CD4-positive, alpha-beta memory T cell (primary cell): ENCODE data around the gene S1PR3. TPM values are rescaled to one million over a fixed set of nuclear protein-coding genes. Genes with fewer than 3 reads are reported as not detected.

Experiments
- CTCF ChIA-PET: fragments of 350-600 bp; sonication (Branson Sonifier 250); formaldehyde crosslinking; loops from one replicate; lab custom pipeline; 2021; ENCODE audit warnings: inconsistent platforms; ENCODE audit not compliant: partially characterized antibody; lab: Charles Lee
- POLR2A ChIA-PET: fragments of 350-600 bp; sonication (Branson Sonifier 250); formaldehyde crosslinking; loops from one replicate; lab custom pipeline; 2021; ENCODE audit not compliant: partially characterized antibody; lab: Charles Lee
- DNase-seq, 5 donors: peaks; one replicate each; pipeline versions ENCODE4 v3.0.0 to v3.0.0-alpha.2; 2020 to 2022; ENCODE audit warnings: mixed read lengths in 1 of 5
- H3K27ac ChIP-seq: one replicate; pipeline ENCODE4 v1.7.0; 2013; ENCODE audit warnings: low read depth, low read length
- H3K27me3 ChIP-seq: 2 replicates; pipeline ENCODE4 v1.7.0; 2013; ENCODE audit warnings: mild to moderate bottlenecking, low read length, moderate library complexity; ENCODE audit not compliant: insufficient read depth
- H3K36me3 ChIP-seq: 2 replicates; pipeline ENCODE4 v1.7.0; 2013; ENCODE audit warnings: mild to moderate bottlenecking, low read length, moderate library complexity; ENCODE audit not compliant: insufficient read depth
- H3K4me1 ChIP-seq: 2 replicates; pipeline ENCODE4 v1.7.0; 2013; ENCODE audit warnings: mild to moderate bottlenecking, low read length, moderate library complexity; ENCODE audit not compliant: insufficient read depth
- H3K4me3 ChIP-seq, 2 donors: one replicate each; pipeline ENCODE4 v1.7.0; 2013; ENCODE audit warnings: low read length in 2 of 2, mild to moderate bottlenecking in 1 of 2
- H3K9me3 ChIP-seq, 2 donors: one replicate each; pipeline ENCODE4 v1.7.0; 2013; ENCODE audit warnings: low read length in 2 of 2, control low read depth in 1 of 2; ENCODE audit not compliant: control insufficient read depth in 1 of 2
- H3K27ac Mint-ChIP-seq, 7 donors: one replicate each; pipeline ENCODE4 v1.8.0; 2020 to 2021; ENCODE audit warnings: mixed read lengths in 7 of 7, mild to moderate bottlenecking in 6 of 7, inconsistent platforms in 3 of 7, moderate library complexity in 3 of 7
- H3K27me3 Mint-ChIP-seq, 2 donors: one replicate each; pipeline ENCODE4 v1.8.0; 2020 to 2021; ENCODE audit warnings: mixed read lengths in 2 of 2
- H3K36me3 Mint-ChIP-seq, 2 donors: one replicate each; pipeline ENCODE4 v1.8.0; 2020 to 2021; ENCODE audit warnings: mixed read lengths in 2 of 2, inconsistent platforms in 1 of 2, mild to moderate bottlenecking in 1 of 2
- H3K4me1 Mint-ChIP-seq, 4 donors: one replicate each; pipeline ENCODE4 v1.8.0; 2020 to 2021; ENCODE audit warnings: mixed read lengths in 4 of 4, mild to moderate bottlenecking in 1 of 4
- H3K4me3 Mint-ChIP-seq, 8 donors: one replicate each; pipeline ENCODE4 v1.8.0; 2020 to 2021; ENCODE audit warnings: mixed read lengths in 8 of 8, mild to moderate bottlenecking in 7 of 8, moderate library complexity in 6 of 8, inconsistent platforms in 3 of 8
- H3K9me3 Mint-ChIP-seq, 8 donors: one replicate each; pipeline ENCODE4 v1.8.0; 2020 to 2021; ENCODE audit warnings: mixed read lengths in 8 of 8, mild to moderate bottlenecking in 5 of 8, inconsistent platforms in 3 of 8, moderate library complexity in 1 of 8
- intact Hi-C: fragments of 100-400 bp; cut with micrococcal nuclease; formaldehyde crosslinking; loops from one replicate; pipeline ENCODE4 v1.15.1; 2023
- polyA plus RNA-seq, 2 donors: library from polyadenylated mRNA; unstranded; fragments of 300-500 nt; fragmentation: Illumina TruSeq; gene quantifications; one replicate each; pipeline ENCODE4 v1.2.3, GENCODE V29; 2021
- total RNA-seq, 2 experiments: library from RNA; stranded (reverse); gene quantifications; one replicate each; pipeline ENCODE4 v1.2.3, GENCODE V29; 2021

S1PR3 gene
- total and polyA plus RNA-seq, 4 experiments from 2014 or later: not detected

GRCh38 chr9:88971131-88971960 is 19.9 kb upstream of the S1PR3 start:
- H3K9me3 Mint-ChIP-seq: no peaks in the 10 kb centered on the region
- H3K9me3 ChIP-seq: no peaks in the 10 kb centered on the region
- intact Hi-C loops: no loop called here
- no peak for DNase-seq
- no peaks in the 10 kb centered on the region for H3K4me1 ChIP-seq
- H3K4me3 ChIP-seq: no peak overlapping the region
- H3K27ac ChIP-seq: no peak overlapping the region
- H3K36me3 ChIP-seq: no peaks in the 10 kb centered on the region
- CTCF ChIA-PET: no interaction called here
- H3K27me3 Mint-ChIP-seq: peaks cover 2 to 3% of the 10 kb centered on the region in 2 donors
- H3K27ac Mint-ChIP-seq: no peak overlapping the region
- POLR2A ChIA-PET: no interaction called here
- no peaks in the 10 kb centered on the region for H3K27me3 ChIP-seq
- no peaks in the 10 kb centered on the region for H3K36me3 Mint-ChIP-seq
- no peak overlapping the region for H3K4me3 Mint-ChIP-seq
- no peaks in the 10 kb centered on the region for H3K4me1 Mint-ChIP-seq

- Histone ChIP-seq H3K4me3 (no peak overlapping the region), H3K9me3 (no peaks in the 10 kb centered on the region), H3K36me3 (no peaks in the 10 kb centered on the region), H3K4me1 (no peaks in the 10 kb centered on the region), H3K27ac (no peak overlapping the region), H3K27me3 (no peaks in the 10 kb centered on the region)
- Mint-ChIP-seq H3K27me3 (peaks cover 2 to 3% of the 10 kb centered on the region in 2 donors), H3K9me3 (no peaks in the 10 kb centered on the region), H3K27ac (no peak overlapping the region), H3K4me3 (no peak overlapping the region), H3K36me3 (no peaks in the 10 kb centered on the region), H3K4me1 (no peaks in the 10 kb centered on the region)
- no peak for DNase-seq
- CTCF ChIA-PET: no interaction called here
- POLR2A ChIA-PET: no interaction called here
- intact Hi-C loops: no loop called here
Observed at GRCh38 chr9:88972401-88972800, 18.9 kb upstream of the S1PR3 start.

- Histone ChIP-seq H3K4me1 (no peaks in the 10 kb centered on the region), H3K9me3 (no peaks in the 10 kb centered on the region), H3K27me3 (no peaks in the 10 kb centered on the region), H3K27ac (no peak overlapping the region), H3K4me3 (no peak overlapping the region), H3K36me3 (no peaks in the 10 kb centered on the region)
- Mint-ChIP-seq H3K27ac (no peak overlapping the region), H3K9me3 (no peaks in the 10 kb centered on the region), H3K27me3 (peaks cover 3% of the 10 kb centered on the region in 2 donors), H3K4me1 (no peaks in the 10 kb centered on the region), H3K4me3 (no peak overlapping the region), H3K36me3 (no peaks in the 10 kb centered on the region)
- DNase-seq: no peak
- intact Hi-C loops: no loop called here
- ChIA-PET POLR2A (no interaction called here), CTCF (no interaction called here)
Observed at GRCh38 chr9:88973281-88974045, 17.8 kb upstream of the S1PR3 start.

GRCh38 chr9:88974641-88975040 is 16.6 kb upstream of the S1PR3 start:
- Histone ChIP-seq H3K27me3 (no peaks in the 10 kb centered on the region), H3K36me3 (no peaks in the 10 kb centered on the region), H3K27ac (no peak overlapping the region), H3K4me1 (no peaks in the 10 kb centered on the region), H3K9me3 (no peaks in the 10 kb centered on the region), H3K4me3 (no peak overlapping the region)
- POLR2A ChIA-PET: no interaction called here
- intact Hi-C loops: no loop called here
- H3K4me1 Mint-ChIP-seq: no peaks in the 10 kb centered on the region
- peaks cover 0 to 2% of the 10 kb centered on the region in 2 donors for H3K27me3 Mint-ChIP-seq
- no peaks in the 10 kb centered on the region for H3K36me3 Mint-ChIP-seq
- DNase-seq: no peak
- no peaks in the 10 kb centered on the region for H3K9me3 Mint-ChIP-seq
- CTCF ChIA-PET: no interaction called here
- H3K4me3 Mint-ChIP-seq: no peak overlapping the region
- H3K27ac Mint-ChIP-seq: no peak overlapping the region

GRCh38 chr9:88975966-88976889 is 15.0 kb upstream of the S1PR3 start:
- no peaks in the 10 kb centered on the region for H3K9me3 Mint-ChIP-seq
- Histone ChIP-seq H3K27me3 (no peaks in the 10 kb centered on the region), H3K9me3 (no peaks in the 10 kb centered on the region), H3K4me1 (no peaks in the 10 kb centered on the region), H3K36me3 (no peaks in the 10 kb centered on the region), H3K27ac (no peak overlapping the region), H3K4me3 (no peak overlapping the region)
- H3K4me3 Mint-ChIP-seq: no peak overlapping the region
- DNase-seq: no peak
- H3K36me3 Mint-ChIP-seq: no peaks in the 10 kb centered on the region
- POLR2A ChIA-PET: no interaction called here
- CTCF ChIA-PET: no interaction called here
- no peaks in the 10 kb centered on the region for H3K4me1 Mint-ChIP-seq
- H3K27ac Mint-ChIP-seq: no peak overlapping the region
- intact Hi-C loops: no loop called here
- H3K27me3 Mint-ChIP-seq: peaks cover 0 to 2% of the 10 kb centered on the region in 2 donors

- POLR2A ChIA-PET: no interaction called here
- Mint-ChIP-seq H3K27ac (no peak overlapping the region), H3K9me3 (no peaks in the 10 kb centered on the region), H3K4me3 (no peak overlapping the region), H3K36me3 (no peaks in the 10 kb centered on the region), H3K4me1 (no peaks in the 10 kb centered on the region), H3K27me3 (peaks cover 0 to 2% of the 10 kb centered on the region in 2 donors)
- Histone ChIP-seq H3K27me3 (no peaks in the 10 kb centered on the region), H3K9me3 (no peaks in the 10 kb centered on the region), H3K4me1 (no peaks in the 10 kb centered on the region), H3K36me3 (no peaks in the 10 kb centered on the region), H3K4me3 (no peak overlapping the region), H3K27ac (no peak overlapping the region)
- intact Hi-C loops: no loop called here
- CTCF ChIA-PET: no interaction called here
- DNase-seq: no peak
Observed at GRCh38 chr9:88976890-88977257, 14.4 kb upstream of the S1PR3 start.

GRCh38 chr9:88978034-88978433 is 13.2 kb upstream of the S1PR3 start:
- no peaks in the 10 kb centered on the region for H3K4me1 Mint-ChIP-seq
- H3K27ac Mint-ChIP-seq: no peak overlapping the region
- ChIA-PET POLR2A (no interaction called here), CTCF (no interaction called here)
- intact Hi-C loops: no loop called here
- H3K9me3 Mint-ChIP-seq: no peaks in the 10 kb centered on the region
- Histone ChIP-seq H3K27ac (no peak overlapping the region), H3K27me3 (no peaks in the 10 kb centered on the region), H3K4me1 (no peaks in the 10 kb centered on the region), H3K9me3 (no peaks in the 10 kb centered on the region), H3K4me3 (no peak overlapping the region), H3K36me3 (no peaks in the 10 kb centered on the region)
- H3K36me3 Mint-ChIP-seq: no peaks in the 10 kb centered on the region
- H3K4me3 Mint-ChIP-seq: no peak overlapping the region
- H3K27me3 Mint-ChIP-seq: peaks cover 0 to 2% of the 10 kb centered on the region in 2 donors
- no peak for DNase-seq
